ENCODE data around the gene AUTS2. TPM values are rescaled to one million over a fixed set of nuclear protein-coding genes. Genes with fewer than 3 reads are reported as not detected.

Gene AUTS2
- total RNA-seq, 1 experiment from 2014 or later: 256 TPM

DNA sequence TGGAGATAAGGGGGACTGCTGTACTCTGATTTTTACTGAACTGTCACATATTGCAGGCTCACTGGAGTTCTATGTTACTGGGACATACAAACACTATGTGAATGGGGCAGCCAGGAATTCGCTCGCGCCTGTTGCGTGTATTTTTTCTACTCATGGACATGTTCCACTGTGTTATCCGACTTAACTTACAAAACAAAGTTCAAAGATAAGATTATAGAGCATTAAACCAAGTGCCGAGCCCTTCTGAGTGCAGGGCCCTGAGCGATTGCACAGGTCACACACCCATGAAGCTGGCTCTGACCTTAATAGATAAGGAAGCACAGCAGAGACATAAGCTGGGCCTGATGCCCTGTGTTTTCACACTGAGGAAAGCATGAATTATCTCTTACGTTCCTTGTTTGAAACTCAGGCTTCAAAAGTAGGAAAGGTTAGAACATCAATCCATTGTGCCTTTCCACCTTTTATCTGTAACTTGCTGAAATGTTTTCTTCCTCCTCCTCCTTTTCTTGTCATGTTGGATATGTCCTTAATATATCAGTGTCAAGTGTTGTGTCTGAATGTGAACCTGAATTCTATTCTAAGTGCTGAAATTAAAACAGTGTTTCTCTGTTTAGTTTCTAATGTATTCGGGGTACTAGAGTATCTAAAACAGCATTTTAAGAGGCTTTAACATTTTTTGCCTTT lies 273.8 kb downstream of the AUTS2 start:
- Histone ChIP-seq H3K9ac (ENCODE audit: extremely low read depth, insufficient read length, low read length) (no peak overlapping the region), H3K23ac (ENCODE audit: insufficient read length, low read depth, low read length) (no peak overlapping the region), H2AK5ac (ENCODE audit: insufficient read length, low read length) (no peak overlapping the region), H3K79me1 (ENCODE audit: insufficient read depth, low read depth, low read length, poor library complexity, severe bottlenecking) (no peaks in the 10 kb centered on the region), H2BK20ac (ENCODE audit: low read depth, low read length, poor library complexity, severe bottlenecking) (no peak overlapping the region), H4K8ac (replicated peaks; ENCODE audit: insufficient read length, low read depth, low read length) (no peak overlapping the region), H3K4me2 (ENCODE audit: insufficient read depth, insufficient read length, low read length) (no peak overlapping the region), H2BK15ac (ENCODE audit: low read depth, low read length) (no peak overlapping the region), H3K27ac (ENCODE audit: insufficient read length, low read depth, low read length) (no peak overlapping the region), H3K14ac (ENCODE audit: insufficient read depth, low read length) (no peak overlapping the region), H3K18ac (ENCODE audit: insufficient read length, low read depth, low read length) (no peak overlapping the region), H2AFZ (ENCODE audit: low read length) (no peak overlapping the region), H3K27me3 (ENCODE audit: insufficient read depth, low read length) (no peaks in the 10 kb centered on the region), H3K23me2 (ENCODE audit: insufficient read length, low read depth, low read length, poor library complexity, severe bottlenecking) (no peaks in the 10 kb centered on the region), H2BK120ac (ENCODE audit: low read depth, low read length, poor library complexity, severe bottlenecking) (no peak overlapping the region), H4K5ac (ENCODE audit: insufficient read length, low read depth, low read length) (no peak overlapping the region), H3K4me1 (ENCODE audit: insufficient read depth, low read length) (no peaks in the 10 kb centered on the region), H3K56ac (ENCODE audit: insufficient read length, low read depth, low read length) (no peak overlapping the region), H4K20me1 (ENCODE audit: control insufficient read depth, insufficient read depth, insufficient read length) (no peaks in the 10 kb centered on the region), H3K79me2 (ENCODE audit: insufficient read depth, low read length) (no peaks in the 10 kb centered on the region), H3T11ph (ENCODE audit: low read length) (no peak overlapping the region), H3K9me3 (ENCODE audit: control insufficient read depth, low read depth, low read length) (no peaks in the 10 kb centered on the region), H4K91ac (ENCODE audit: insufficient read length, low read depth, low read length) (no peak overlapping the region), H2BK5ac (ENCODE audit: insufficient read length, low read length) (no peak overlapping the region), H2BK12ac (ENCODE audit: insufficient read length, low read depth, low read length) (no peak overlapping the region), H3K4ac (ENCODE audit: low read depth, low read length) (no peak overlapping the region)
- no CpG with 5 or more reads among the region's 9 CpGs for WGBS (ENCODE audit: extremely low coverage, insufficient read length, low lambda C conversion rate)
- Mint-ChIP-seq H3K9me3 (no peaks in the 10 kb centered on the region), H3K27ac (no peak overlapping the region), H3K4me3 (no peak overlapping the region), H3K27me3 (ENCODE audit: low read depth) (no peaks in the 10 kb centered on the region), H3K4me1 (no peaks in the 10 kb centered on the region), H3K36me3 (ENCODE audit: insufficient read depth in 1 of 3, low read depth in 3 of 3) (no peaks in the 10 kb centered on the region)
- TF ChIP-seq, protein P1, sequence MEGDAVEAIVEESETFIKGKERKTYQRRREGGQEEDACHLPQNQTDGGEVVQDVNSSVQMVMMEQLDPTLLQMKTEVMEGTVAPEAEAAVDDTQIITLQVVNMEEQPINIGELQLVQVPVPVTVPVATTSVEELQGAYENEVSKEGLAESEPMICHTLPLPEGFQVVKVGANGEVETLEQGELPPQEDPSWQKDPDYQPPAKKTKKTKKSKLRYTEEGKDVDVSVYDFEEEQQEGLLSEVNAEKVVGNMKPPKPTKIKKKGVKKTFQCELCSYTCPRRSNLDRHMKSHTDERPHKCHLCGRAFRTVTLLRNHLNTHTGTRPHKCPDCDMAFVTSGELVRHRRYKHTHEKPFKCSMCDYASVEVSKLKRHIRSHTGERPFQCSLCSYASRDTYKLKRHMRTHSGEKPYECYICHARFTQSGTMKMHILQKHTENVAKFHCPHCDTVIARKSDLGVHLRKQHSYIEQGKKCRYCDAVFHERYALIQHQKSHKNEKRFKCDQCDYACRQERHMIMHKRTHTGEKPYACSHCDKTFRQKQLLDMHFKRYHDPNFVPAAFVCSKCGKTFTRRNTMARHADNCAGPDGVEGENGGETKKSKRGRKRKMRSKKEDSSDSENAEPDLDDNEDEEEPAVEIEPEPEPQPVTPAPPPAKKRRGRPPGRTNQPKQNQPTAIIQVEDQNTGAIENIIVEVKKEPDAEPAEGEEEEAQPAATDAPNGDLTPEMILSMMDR (conservative IDR thresholded peaks at IDR 0.05): no peak
- DNase-seq: no peak

Data from H9 (cell line).